Measurements from ENCODE around the gene CD52. TPM values are rescaled to one million over a fixed set of nuclear protein-coding genes. Genes with fewer than 3 reads are reported as not detected.

Gene CD52
- total RNA-seq, 2 experiments from 2014 or later, result 324 to 344 TPM

GRCh38 chr1:26287033-26287711, 30.6 kb upstream of the CD52 start:
- ChIA-PET POLR2A (interaction anchor here (0.6 to 19.5 kb wide), 7 partner anchors 10 to 1925 kb away, joined by 3 to 284 read pairs (median 44); partner anchors contain the start of genes CD52, SH3BGRL3 and UBXN11), CTCF (interaction anchor here (1.1 to 10.4 kb wide), 13 partner anchors 8 to 290 kb away, joined by 3 to 227 read pairs (median 13); partner anchors contain the start of genes CD52, CEP85, PAFAH2 and SH3BGRL3)
- Mint-ChIP-seq H3K4me1 (ENCODE audit: low read depth) (peaks cover 95% of the 10 kb centered on the region), H3K27me3 (no peaks in the 10 kb centered on the region), H3K9me3 (no peaks in the 10 kb centered on the region), H3K27ac (peak overlapping the region; percentile 98), H3K36me3 (ENCODE audit: low read depth) (peaks cover 42% of the 10 kb centered on the region), H3K4me3 (peak overlapping the region; percentile 57)
- ATAC-seq (peak; percentile 32), DNase-seq (peak; percentile 93)
- intact Hi-C loops (cut with micrococcal nuclease), result no loop called here
- TF ChIP-seq CTCF (IDR thresholded peaks at IDR 0.05), result no peak

- ATAC-seq, result no peak
- H3K4me3 Mint-ChIP-seq, result peak overlapping the region; percentile 57
- no peak for TF ChIP-seq CTCF (IDR thresholded peaks at IDR 0.05)
- no peaks in the 10 kb centered on the region for H3K27me3 Mint-ChIP-seq
- intact Hi-C loops (cut with micrococcal nuclease), result loop anchor here (2.0 kb wide), 1 partner anchor 33 kb away; no protein-coding TSS in a partner anchor
- ChIA-PET POLR2A (interaction anchor here (0.6 to 19.5 kb wide), 6 partner anchors 10 to 247 kb away, joined by 3 to 284 read pairs (median 48); partner anchors contain the start of genes CD52, SH3BGRL3 and UBXN11), CTCF (interaction anchor here (0.6 to 10.4 kb wide), 11 partner anchors 8 to 291 kb away, joined by 3 to 227 read pairs (median 16); partner anchors contain the start of genes CD52, CEP85, PAFAH2 and SH3BGRL3)
- H3K27ac Mint-ChIP-seq, result peak overlapping the region; percentile 98
- H3K9me3 Mint-ChIP-seq, result no peaks in the 10 kb centered on the region
- H3K36me3 Mint-ChIP-seq (ENCODE audit: low read depth), result peaks cover 36% of the 10 kb centered on the region
- DNase-seq, result peak; percentile 24
- H3K4me1 Mint-ChIP-seq (ENCODE audit: low read depth), result peaks cover 91% of the 10 kb centered on the region
Measured at GRCh38 chr1:26287811-26288210, 29.9 kb upstream of the CD52 start.

- no peak for TF ChIP-seq CTCF (IDR thresholded peaks at IDR 0.05)
- CTCF ChIA-PET, result interaction anchor here (0.6 to 10.4 kb wide), 19 partner anchors 9 to 291 kb away, joined by 3 to 227 read pairs (median 5); partner anchors contain the start of genes CD52, CEP85, DHDDS and PAFAH2
- H3K36me3 Mint-ChIP-seq (ENCODE audit: low read depth), result peaks cover 33% of the 10 kb centered on the region
- peak overlapping the region; percentile 98 for H3K27ac Mint-ChIP-seq
- POLR2A ChIA-PET, result interaction anchor here (0.7 to 19.5 kb wide), 8 partner anchors 11 to 117 kb away, joined by 3 to 284 read pairs (median 25); partner anchors contain the start of genes CD52, CEP85, SH3BGRL3 and UBXN11
- no peaks in the 10 kb centered on the region for H3K27me3 Mint-ChIP-seq
- no peaks in the 10 kb centered on the region for H3K9me3 Mint-ChIP-seq
- peaks cover 88% of the 10 kb centered on the region for H3K4me1 Mint-ChIP-seq (ENCODE audit: low read depth)
- H3K4me3 Mint-ChIP-seq, result peak overlapping the region; percentile 57
- intact Hi-C loops (cut with micrococcal nuclease), result loop anchor here (2.0 kb wide), 1 partner anchor 32 kb away; no protein-coding TSS in a partner anchor
- DNase-seq (peak; percentile 90), ATAC-seq (peak; percentile 50)
Measured at GRCh38 chr1:26288311-26288941, 29.3 kb upstream of the CD52 start.

GRCh38 chr1:26289158-26290059, 28.3 kb upstream of the CD52 start:
- peak; percentile 22 for ATAC-seq
- intact Hi-C loops (cut with micrococcal nuclease), result loop anchor here (2.0 kb wide), 1 partner anchor 31 kb away; no protein-coding TSS in a partner anchor

More at GRCh38 chr1:26289158-26290059, 28.3 kb upstream of the CD52 start:
- DNase-seq, result peak; percentile 80
- Mint-ChIP-seq H3K36me3 (ENCODE audit: low read depth) (peaks cover 29% of the 10 kb centered on the region), H3K27ac (peak overlapping the region; percentile 98), H3K4me3 (peak overlapping the region; percentile 57), H3K4me1 (ENCODE audit: low read depth) (peaks cover 78% of the 10 kb centered on the region), H3K27me3 (no peaks in the 10 kb centered on the region), H3K9me3 (no peaks in the 10 kb centered on the region)
- no peak for TF ChIP-seq CTCF (IDR thresholded peaks at IDR 0.05)
- ChIA-PET CTCF (interaction anchor here (0.7 to 10.4 kb wide), 17 partner anchors 10 to 143 kb away, joined by 3 to 227 read pairs (median 6); partner anchors contain the start of genes CD52, CEP85, DHDDS and SH3BGRL3), POLR2A (interaction anchor here (0.6 to 19.5 kb wide), 9 partner anchors 10 to 149 kb away, joined by 3 to 284 read pairs (median 6); partner anchors contain the start of genes CD52, CEP85, SH3BGRL3 and UBXN11)
